EH (cell line): ENCODE data around the gene RYR1.

Experiments
- DNase-seq: peaks from one replicate; pipeline ENCODE4 v3.0.0-alpha.2; 2015; ENCODE audit warnings: low read depth

The RYR1 gene

DNA sequence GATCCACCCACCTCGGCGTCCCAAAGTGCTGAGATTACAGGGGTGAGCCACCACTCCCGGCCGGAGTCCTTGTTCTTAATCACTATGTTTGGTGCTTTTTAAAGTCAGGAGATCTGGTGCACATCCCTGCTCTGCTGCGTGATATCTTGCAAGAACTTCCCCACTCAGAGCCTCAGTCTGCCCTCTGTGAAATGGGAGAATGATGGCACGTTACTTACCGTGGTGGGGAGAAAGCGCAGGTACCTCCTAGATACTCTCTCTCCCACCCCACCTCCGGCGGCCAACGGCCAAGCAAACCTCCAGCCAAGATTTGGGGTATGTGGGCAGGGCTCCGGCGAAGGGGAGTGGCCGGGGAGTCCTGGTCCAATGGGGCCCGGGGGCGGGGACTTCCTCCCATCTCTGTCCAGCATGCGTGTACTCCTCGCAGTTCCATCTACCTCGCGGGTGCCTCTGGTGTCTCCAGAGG, at the start of gene RYR1:
RYR1 (plus strand) TSS at position 424 of the 466 bp plus-strand sequence. CDS start 139 bp downstream, outside the sequence.
- DNase-seq, result peak; percentile 52

DNA sequence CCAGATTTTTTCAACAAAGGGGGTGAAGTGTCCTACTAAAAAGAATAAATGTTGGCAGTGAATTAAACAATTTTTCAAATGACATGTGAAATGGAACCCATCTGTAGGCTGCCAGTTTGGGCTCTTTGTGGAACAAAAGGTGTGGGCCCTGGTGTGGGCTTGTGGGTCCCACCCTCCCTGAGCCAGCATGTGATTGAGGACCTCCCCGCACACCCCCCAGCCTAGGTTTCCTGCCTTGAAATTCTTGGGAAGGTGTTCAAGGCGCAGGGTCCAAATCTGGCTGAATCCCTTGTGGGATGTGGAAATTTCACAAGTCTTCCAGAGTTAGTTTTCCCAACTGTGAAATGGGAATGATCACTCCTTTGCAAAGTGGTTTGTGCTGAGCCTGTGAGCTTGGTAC, 49.7 kb upstream of the RYR1 start:
- no peak for DNase-seq

DNA sequence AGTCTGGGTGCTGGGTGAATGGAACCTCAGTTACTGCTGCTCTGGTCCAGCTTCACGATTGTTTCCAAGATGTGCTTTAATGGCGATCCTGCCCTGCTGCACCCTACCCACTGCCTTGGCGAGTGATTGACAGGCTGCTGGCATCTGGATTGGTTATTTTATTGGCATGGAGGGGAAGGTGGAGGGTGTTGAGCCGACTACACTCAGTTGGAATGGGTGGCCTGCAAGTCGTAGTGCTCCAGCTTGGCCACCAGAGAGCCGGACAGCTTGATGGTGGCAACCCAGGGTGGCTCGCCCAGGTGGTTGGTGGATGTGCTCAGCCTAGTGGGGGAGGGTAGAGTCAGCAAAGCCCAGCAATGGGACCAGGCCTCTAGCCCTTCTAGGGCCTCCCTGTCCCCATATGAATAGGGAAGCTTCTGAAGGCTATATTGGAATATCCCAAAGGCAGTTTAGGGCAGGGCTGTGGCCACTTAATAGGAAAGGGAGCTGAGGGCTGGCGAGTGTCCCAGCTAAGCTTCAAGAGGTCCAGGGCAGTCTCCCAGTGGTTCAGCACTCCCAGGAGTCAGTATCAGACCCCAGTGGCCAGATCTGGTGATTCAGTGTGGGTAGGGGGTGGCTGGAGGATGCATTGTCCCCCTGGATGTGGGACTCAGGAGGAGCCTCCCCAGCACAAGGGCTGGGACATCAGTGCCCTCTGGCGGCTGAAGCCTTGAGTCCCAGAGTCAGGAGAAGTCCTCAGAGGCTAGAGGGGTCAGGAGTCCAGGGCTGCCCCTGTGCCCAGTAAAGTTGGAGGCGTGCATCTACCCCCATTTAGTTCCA, 49.1 kb upstream of the RYR1 start:
- no peak for DNase-seq

DNA sequence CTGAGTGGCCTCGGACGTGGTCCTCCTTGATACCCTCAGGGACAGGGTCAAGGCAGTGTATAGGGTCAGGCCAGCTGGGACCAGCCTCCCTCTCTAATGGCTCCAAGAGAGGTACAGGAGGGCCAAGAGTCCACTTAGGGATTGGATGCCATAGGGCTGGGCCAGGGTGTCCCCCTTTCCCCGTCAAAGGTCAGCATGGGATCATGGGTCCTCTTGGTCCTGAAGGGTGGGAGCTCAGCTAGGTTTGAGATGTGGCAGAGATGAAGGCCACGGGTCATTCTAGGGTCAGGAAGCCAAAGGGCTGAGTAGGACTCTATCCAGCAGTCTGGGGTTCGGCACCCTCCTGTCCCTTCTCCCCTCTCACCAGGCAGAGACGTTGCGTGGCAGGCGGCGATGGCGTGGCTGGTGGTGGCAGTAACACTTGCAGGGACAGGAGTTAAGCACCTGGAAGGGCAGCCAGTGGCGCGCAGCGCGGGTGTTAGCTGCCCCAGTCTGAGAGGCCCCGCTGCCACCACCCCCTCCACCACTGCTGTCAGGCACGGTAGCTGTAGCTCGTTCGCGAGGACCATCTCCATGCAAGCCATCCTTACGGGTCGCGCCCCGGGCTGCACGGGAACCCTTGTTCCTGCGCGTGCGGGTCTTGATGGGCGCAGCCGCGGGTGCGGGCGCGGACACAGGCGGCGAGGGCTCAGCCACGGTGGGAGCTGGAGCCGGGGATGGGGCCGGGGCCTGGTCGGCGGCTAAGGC, 48.3 kb upstream of the RYR1 start:
- no peak for DNase-seq

DNA sequence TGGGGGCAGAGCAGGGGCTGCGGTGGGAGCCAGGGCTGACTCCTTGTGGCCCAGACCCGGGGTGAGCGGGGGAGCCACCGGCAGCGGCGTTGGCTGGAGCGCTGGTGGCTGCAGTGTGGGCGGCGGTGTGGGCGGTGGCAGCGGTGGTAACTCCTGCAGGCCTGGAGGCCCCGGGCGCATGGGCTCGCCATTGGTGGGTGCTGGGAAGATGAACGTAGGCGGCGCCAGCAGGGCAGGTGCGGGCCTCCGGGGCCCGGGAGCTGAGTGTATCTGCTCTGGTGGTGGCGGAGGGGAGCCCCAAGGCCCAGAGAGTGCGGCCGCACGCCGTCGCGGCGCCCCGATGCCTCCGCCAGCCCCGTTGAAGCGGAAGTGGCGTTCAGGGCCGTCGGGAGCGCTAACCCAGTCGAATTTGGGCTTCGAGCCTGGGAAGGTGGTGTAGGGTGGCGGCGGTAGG, 47.7 kb upstream of the RYR1 start:
- DNase-seq, result no peak

DNA sequence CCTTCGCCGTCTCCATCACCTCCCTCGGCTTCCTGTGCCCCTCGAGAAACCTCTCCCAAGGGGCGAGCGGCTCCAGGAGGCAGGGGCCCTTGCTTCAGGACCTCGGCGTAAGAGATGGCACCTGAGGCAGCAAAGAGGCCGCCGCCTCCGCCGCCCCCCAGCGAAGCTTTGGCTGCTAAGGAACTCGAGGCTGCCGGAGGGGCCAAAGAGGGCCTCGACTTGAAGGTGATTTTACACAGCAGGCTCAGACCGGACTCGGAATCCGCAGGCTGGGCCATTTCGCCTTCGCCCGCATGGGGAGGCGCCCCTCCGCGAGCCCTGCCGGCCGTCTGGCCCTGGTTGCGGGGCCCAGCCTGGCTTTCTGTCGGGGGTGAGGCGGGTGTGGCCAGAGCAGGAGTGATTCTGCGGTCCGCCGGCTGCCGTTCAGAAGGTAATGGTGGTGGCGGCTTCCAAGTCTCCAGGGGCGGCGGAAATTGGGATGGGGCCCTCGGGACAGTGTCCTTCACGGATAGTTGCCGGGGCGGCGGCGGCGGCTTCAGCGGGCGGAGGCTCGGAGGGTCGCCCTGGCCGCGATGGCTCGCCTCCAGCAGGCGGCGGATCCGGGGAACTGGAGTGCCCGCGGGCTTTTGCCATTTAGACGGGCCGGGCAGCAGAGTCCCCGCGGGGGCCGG, 47.1 kb upstream of the RYR1 start:
- DNase-seq, result no peak

DNA sequence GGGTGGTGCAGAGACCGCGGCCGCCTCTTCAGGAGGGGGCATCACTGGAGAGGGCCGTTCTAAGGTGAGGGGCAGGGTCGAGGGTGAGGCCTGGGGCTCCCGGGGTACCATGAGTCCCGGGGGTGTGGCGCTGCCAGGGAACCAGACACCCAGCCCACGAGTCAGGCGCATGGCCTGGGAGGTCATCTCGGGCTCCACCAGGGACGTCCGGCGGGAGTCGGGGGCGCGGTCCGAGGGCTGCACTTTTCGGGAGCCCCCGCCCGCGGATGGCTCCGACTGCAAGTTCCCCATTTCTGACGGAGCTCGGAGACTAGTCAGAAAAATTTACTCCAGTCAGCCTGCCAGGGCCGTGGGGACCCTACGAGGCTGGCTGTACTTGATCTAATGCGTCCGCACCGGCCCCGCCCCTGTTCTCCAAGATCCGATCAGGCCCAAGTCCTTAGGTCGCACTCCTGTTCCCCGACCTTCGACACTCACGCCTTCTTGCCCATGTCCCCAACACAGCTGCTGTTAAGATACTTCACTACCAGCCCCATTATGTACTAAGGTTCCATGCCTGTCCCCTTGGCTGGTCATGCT, 46.4 kb upstream of the RYR1 start:
- DNase-seq, result no peak

DNA sequence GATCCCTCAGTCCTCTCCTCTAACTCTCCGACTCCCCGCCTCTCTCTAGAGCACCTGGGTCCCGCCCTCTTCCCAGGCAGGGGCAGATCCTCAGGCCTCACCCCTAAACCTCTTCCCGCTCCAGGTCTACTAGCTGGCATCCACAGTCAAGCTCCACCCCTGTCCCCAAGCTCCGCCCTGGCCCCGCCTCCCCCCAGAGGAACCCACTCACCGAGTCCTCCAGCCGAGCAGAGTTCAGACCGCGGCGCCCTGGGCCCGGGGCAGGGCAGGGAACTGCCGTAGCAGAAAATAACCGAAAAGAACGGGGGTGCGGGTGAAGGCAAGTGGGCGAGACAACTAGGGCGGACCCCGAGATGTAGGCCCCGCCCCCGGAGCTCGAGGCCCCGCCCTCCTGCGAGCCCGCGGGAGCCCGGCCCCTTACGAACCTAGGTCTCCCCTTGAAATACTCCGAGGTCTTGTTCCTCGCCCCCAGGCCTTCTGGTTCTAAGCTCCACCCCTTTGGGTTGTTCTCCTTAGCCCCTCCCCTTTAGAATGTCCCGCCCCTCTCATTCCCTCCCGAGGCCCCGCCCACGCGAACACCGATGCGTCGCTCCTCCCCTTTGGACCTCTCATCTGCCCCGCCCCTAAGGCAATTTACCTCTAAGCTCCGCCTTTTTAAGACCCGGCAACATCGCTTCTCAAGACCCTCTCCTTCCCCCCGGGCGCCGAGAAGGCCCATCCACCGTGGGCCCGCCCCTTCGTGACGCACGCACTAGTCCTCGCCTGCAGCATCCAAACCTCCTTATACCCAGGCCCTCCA, 45.7 kb upstream of the RYR1 start, which contains the start of gene GGN:
GGN (minus strand) TSS at position 485 of the 799 bp plus-strand sequence. CDS start 773 bp downstream, outside the sequence.
- DNase-seq, result peak; percentile 96

DNA sequence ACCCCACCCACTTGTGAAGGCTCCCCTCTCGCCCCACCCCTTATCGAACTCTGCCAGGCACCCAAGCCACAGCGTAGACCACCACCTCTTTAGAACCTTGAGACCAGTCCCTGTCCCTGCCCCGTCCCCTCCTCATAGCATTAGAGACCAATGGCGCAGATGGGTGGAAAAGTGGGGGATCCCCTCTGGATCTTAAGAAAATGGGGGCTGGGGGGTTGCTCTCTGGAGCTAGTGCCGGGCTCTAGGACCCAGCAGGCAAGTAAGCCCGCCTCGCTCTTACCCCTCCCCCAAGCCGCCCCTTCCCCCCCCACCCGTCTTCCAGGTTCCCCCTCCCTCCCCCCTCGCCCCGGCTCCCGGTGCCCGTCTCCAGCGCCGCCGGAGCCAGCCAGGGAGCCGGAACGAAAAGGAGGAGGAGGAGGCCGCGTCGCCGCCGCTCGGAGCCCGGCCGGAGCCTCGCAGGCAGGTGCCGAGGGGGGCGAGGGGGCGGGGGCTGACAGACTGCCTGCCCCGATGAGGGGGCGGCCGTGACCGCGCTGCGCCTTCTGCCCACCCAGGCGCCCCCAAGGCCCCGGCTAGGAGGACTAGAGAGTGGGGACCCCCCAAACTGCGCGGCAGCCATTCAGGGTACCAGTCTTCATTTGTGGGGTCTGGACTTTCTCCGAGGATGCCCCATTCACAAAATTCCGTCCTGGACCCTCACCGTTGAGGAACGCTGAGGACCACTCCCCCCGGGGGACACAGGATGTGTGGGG, 45.0 kb upstream of the RYR1 start, which contains the start of gene SPRED3:
SPRED3 (plus strand) TSS at position 349 of the 752 bp plus-strand sequence. CDS start 1,606 bp downstream, outside the sequence.
- peak; percentile 79 for DNase-seq

DNA sequence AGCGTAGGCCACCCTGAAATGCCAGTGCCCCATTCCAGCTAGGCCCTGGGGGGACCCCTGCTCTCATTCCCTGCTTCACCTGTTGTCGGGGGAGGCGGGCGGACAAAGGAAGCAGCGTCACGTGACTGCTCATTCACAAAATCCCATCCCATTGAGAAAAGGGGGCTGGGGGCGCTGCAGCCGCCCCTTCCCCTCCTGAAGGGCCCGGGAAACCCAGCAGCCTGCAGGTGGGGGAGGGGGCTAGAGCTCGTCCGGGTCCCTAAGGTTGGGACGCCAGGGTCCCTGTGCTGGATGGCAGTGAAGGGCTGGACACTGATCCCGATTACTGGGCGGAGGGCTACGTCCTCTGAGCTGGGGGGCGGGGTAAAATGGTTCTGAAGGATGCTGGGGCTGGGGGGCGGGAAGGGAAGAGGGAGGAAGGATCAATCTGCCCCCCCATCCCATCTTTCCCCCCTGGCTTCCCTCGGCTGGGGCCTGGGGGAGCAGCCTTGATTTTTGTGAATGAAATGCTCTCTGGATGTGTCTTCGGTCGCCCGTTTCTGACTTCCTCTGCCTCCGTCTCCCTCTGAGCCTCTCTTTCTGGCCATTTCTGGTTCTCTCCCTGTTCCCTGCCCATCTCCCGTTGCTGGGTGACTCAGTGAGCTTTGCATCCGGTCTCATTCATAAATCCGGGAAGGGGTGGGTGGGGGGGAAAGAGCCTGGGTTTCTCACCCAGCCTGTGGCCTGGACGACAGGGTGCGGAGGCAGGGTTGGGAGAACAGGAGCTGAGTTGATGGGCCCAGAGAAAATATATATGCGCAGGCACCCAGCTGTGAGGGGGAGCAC, 44.2 kb upstream of the RYR1 start:
- peak; percentile 89 for DNase-seq

DNA sequence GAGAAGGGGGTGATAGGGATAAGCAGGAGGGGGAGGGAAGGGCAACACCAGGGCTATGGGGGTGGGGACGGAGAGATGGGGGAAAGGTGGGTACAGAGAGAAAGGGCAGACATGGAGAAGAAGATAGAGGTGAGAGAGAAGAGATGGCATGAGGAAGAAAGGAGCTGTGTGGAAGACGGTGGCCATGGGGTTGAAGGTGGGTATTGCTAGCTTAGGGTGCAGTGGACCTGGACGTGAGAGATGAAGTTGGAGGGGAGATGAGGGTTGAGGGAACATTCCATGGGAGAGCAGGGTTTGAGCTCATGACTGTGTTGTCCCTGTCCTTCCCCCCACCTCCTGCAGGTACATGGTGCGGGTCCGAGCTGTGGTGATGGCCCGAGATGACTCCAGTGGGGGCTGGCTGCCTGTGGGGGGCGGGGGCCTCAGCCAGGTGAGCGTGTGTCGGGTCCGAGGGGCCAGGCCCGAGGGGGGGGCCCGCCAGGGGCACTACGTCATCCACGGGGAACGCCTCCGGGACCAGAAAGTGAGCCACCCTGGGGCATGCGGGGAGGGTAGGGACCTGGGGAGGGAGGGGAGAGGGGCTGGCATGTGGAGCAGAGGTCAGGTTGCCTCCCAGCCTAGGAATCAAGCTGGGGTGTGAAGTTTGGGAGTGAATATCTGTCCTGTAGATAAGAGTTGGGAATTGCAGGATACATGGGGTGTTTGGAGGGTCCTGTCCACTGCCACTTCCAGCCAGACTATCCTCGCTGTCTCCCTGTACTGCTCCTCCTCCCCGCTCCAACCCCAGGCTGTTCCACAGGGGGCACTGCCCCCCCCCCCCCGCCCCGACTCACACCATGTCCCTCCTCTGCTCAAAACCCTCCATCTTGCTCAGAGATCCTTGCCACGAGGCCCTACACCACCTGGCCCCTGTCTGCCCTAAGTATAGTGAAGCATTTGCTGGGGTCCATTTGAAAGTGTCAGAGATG, 43.2 kb upstream of the RYR1 start:
- no peak for DNase-seq

DNA sequence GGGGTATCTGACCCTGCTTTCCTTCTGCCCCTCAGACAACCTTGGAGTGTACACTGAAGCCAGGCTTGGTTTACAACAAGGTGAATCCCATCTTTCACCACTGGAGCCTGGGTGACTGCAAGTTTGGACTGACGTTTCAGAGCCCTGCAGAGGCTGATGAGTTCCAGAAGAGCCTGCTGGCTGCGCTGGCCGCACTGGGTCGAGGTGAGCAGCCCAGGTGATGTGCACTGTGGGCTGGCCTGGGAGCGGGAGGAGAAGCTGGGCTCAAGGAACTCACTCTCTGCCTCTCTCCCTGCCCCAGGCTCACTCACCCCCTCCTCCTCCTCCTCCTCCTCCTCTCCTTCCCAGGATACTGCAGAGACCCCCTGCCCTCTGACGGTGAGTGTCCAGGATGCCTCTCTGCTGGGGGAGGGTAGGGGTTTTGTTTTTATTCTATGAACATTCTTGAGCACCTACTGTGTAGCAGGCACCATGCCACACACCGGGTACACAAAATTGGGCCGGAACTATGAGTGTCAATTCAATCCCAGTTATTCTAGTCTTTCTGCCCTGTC, 41.5 kb upstream of the RYR1 start:
- DNase-seq, result no peak

DNA sequence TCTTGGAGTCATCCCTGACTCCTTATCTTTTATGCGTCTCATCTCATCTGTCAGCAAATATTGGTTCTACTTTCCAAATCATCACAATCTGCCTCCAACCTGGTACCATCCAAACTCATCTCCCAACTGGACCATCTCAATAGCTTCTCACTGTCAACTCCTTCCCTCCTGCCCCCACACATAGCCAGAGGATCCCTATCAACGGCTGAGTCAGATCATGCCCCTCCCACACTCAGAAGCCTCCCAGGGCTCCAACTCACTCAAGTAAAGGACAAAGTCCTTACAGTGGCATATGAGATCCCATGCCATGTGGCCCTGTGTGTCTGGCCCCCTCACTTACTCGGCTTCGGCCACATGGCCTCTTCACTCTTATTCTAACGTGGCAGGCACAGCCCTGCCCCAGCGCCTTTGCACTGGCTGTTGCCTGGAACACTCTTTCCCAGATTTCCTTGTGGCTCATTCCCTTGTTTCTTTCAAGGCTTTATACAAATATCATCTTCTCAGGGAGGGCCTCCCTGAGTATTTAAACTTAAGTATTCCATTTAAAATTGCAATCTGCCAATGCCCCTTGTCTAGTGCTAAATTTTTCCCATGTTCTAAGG, 40.7 kb upstream of the RYR1 start:
- DNase-seq, result peak; percentile 73

DNA sequence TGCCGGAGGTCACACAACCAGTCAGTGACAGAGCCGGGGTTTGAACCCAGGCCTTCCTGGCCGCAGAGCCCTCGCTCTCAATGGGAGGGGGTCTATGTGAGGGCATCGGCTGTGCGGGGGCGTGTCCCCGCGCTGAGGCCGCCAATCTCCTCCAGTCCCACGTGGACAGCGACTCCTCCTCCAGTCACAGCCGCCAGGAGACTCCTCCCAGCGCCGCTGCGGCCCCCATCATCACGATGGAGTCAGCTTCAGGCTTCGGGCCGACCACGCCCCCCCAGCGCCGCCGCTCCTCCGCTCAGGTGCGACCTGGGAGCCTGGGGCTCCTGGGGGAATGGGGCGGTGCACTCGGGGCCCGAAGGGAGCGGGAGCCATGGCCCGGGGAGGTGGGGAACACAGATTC, 39.0 kb upstream of the RYR1 start:
- no peak for DNase-seq

DNA sequence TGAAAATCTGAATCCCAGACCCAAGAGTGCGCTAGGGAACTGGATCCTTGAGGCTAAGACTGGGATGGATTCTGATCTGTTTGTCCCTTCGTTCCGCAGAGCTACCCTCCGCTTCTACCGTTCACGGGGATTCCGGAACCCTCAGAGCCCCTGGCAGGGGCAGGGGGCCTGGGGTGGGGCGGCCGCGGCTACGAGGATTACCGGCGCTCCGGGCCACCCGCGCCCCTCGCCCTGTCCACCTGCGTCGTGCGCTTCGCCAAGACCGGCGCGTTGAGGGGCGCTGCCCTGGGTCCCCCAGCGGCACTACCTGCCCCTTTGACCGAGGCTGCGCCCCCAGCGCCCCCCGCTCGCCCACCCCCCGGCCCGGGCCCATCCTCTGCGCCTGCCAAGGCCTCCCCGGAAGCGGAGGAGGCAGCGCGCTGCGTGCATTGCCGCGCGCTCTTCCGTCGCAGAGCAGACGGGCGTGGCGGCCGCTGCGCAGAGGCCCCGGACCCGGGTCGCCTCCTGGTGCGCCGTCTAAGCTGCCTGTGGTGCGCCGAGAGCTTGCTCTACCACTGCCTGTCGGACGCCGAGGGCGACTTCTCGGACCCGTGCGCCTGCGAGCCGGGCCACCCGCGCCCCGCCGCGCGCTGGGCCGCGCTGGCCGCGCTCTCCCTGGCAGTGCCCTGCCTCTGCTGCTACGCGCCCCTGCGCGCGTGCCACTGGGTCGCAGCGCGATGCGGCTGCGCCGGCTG, 37.9 kb upstream of the RYR1 start:
- DNase-seq, result no peak

DNA sequence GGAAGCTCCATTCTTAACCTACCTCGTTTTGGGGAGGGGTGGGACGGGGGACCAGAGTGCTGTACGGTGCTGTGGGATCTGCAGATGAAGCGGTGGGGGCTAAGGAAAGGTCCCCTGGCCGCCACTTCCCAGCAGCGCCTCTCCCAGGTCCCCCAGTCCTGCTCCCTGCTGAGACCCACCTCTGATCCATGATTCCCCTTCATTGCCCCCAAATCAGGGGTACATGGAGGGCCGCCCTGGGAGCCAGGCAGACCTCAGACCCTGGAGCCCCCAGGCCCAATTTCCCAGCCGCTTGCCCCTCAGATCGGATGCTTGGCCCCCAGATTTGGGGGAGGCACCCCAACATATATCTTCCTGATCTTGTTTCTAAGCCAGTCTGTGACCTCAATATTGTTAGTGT, 34.4 kb upstream of the RYR1 start:
- no peak for DNase-seq

DNA sequence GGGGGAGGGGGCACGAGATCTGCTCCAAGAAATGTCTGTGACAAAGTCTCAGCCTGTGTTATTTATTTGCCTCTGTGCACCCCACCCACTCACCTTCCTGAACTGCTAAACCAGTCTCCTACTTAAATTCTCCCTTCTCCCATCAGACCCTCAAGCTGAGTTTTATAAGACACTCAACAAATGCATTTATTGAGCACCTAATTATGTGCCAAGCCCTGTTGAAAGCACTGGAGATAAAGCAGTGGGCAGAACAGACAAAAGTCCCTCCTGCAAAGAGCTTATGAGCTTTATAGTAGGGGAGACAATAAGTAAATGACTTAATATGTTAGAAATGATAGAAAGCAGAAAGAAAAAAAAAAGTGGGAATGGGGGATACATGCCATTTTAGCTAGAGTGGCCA, 34.0 kb upstream of the RYR1 start:
- no peak for DNase-seq
